A673 (cell line): Measurements from ENCODE around the gene DMPK. TPM values are rescaled to one million over a fixed set of nuclear protein-coding genes. Genes with fewer than 3 reads are reported as not detected.

ENCODE experiments used
- BruUV-seq: library from RNA; stranded (reverse); fragments of 400-500 nt; replicated peaks from 2 replicates; lab custom pipeline; 2021; lab: Mats Ljungman, UMichigan
- CTCF ChIA-PET: fragments of 300-600 bp; sonication (Branson Sonifier 250); formaldehyde crosslinking; loops from one replicate; lab custom pipeline; 2022; ENCODE audit warnings: antibody characterized with exemption; lab: Charles Lee
- POLR2A ChIA-PET: fragments of 300-600 bp; sonication (Branson Sonifier 250); formaldehyde crosslinking; loops from one replicate; lab custom pipeline; 2022; ENCODE audit warnings: antibody characterized with exemption; ENCODE audit not compliant: low non-redundant PET; lab: Charles Lee
- DNase-seq: peaks from one replicate; pipeline ENCODE4 v3.0.0-alpha.2; 2015; ENCODE audit warnings: low spot score
- H3K27ac ChIP-seq: fragments of 200-600 bp; sonication (generic); 2 replicates; pipeline ENCODE4 v1.5.1; 2016; ENCODE audit warnings: mixed run types, low read depth, mild to moderate bottlenecking, mixed read lengths, antibody characterized with exemption, low read length; ENCODE audit not compliant: poor library complexity, severe bottlenecking
- H3K27me3 ChIP-seq: fragments of 200-600 bp; sonication (generic); replicated peaks from 2 replicates; pipeline ENCODE4 v1.6.1; 2017; ENCODE audit warnings: mixed run types, low read depth, mild to moderate bottlenecking, mixed read lengths, antibody characterized with exemption, low read length; ENCODE audit not compliant: insufficient read depth, poor library complexity
- H3K36me3 ChIP-seq: fragments of 200-600 bp; sonication (generic); 2 replicates; pipeline ENCODE4 v1.6.1; 2016; ENCODE audit warnings: mixed run types, mild to moderate bottlenecking, mixed read lengths, antibody characterized with exemption, low read length; ENCODE audit not compliant: insufficient read depth, poor library complexity, severe bottlenecking
- H3K4me1 ChIP-seq: fragments of 200-600 bp; sonication (generic); 2 replicates; pipeline ENCODE4 v1.6.1; 2017; ENCODE audit warnings: mixed run types, mild to moderate bottlenecking, mixed read lengths, antibody characterized with exemption, low read length; ENCODE audit not compliant: insufficient read depth, poor library complexity, severe bottlenecking
- H3K4me3 ChIP-seq: fragments of 200-600 bp; sonication (generic); 2 replicates; pipeline ENCODE4 v1.5.1; 2016; ENCODE audit warnings: low read depth, mixed run types, mild to moderate bottlenecking, mixed read lengths, low read length; ENCODE audit not compliant: poor library complexity, severe bottlenecking
- H3K9me3 ChIP-seq: fragments of 200-600 bp; sonication (generic); 2 replicates; pipeline ENCODE4 v1.6.1; 2016; ENCODE audit warnings: mixed run types, low read depth, mild to moderate bottlenecking, mixed read lengths, antibody characterized with exemption, low read length; ENCODE audit not compliant: poor library complexity, severe bottlenecking
- CTCF ChIP-seq: fragments of 300-800, 200-600 bp; sonication (generic); conservative IDR thresholded peaks from 2 replicates; pipeline ENCODE4 v1.5.1; 2017; ENCODE audit warnings: low read depth, mild to moderate bottlenecking, antibody characterized with exemption, low read length, moderate library complexity, mixed read lengths
- EZH2 ChIP-seq: fragments of 200-600 bp; sonication (generic); IDR thresholded peaks from 2 replicates; pipeline ENCODE4 v1.6.1; 2017; ENCODE audit warnings: borderline replicate concordance, low read depth, mild to moderate bottlenecking, mixed read lengths, antibody characterized with exemption, low read length; ENCODE audit not compliant: poor library complexity, severe bottlenecking
- intact Hi-C: fragments of 100-400 bp; cut with micrococcal nuclease; formaldehyde crosslinking; loops from one replicate; pipeline ENCODE4 v1.10.0; 2022; ENCODE audit not compliant: unreplicated experiment
- total RNA-seq: library from RNA; stranded (reverse); gene quantifications from 2 replicates; pipeline ENCODE4 v1.2.3, GENCODE V29; 2021

DMPK gene
- total RNA-seq, 1 experiment from 2014 or later = 82.0 TPM

- ChIA-PET CTCF (no interaction called here), POLR2A (no interaction called here)
- BruUV-seq = no TSS peak
- intact Hi-C loops = no loop called here
- Histone ChIP-seq H3K9me3 (no peaks in the 10 kb centered on the region), H3K27me3 (no peaks in the 10 kb centered on the region), H3K4me3 (no peak overlapping the region), H3K4me1 (no peaks in the 10 kb centered on the region), H3K36me3 (peaks cover 63% of the 10 kb centered on the region), H3K27ac (no peak overlapping the region)
- TF ChIP-seq EZH2 (no peak), CTCF (no peak)
- no peak for DNase-seq
These were observed 42.9 kb upstream of the DMPK start for GRCh38 chr19:45825263-45825605.

- CTCF ChIA-PET = interaction anchor here (1.2 kb wide), 1 partner anchor 11 kb away, joined by 4 read pairs; no protein-coding TSS in a partner anchor
- DNase-seq = no peak
These were observed 42.4 kb upstream of the DMPK start for GRCh38 chr19:45824531-45825262.

GRCh38 chr19:45824041-45824471 is 41.8 kb upstream of the DMPK start:
- CTCF ChIA-PET = interaction anchor here (1.2 kb wide), 1 partner anchor 10 kb away, joined by 4 read pairs; no protein-coding TSS in a partner anchor
- BruUV-seq = no TSS peak
- Histone ChIP-seq H3K36me3 (peaks cover 56% of the 10 kb centered on the region), H3K9me3 (no peaks in the 10 kb centered on the region), H3K27me3 (no peaks in the 10 kb centered on the region), H3K4me1 (no peaks in the 10 kb centered on the region), H3K27ac (no peak overlapping the region), H3K4me3 (no peak overlapping the region)
- POLR2A ChIA-PET = no interaction called here
- no peak for TF ChIP-seq CTCF
- intact Hi-C loops = no loop called here
- DNase-seq = no peak

More at GRCh38 chr19:45824531-45825262, 42.4 kb upstream of the DMPK start:
- no peaks in the 10 kb centered on the region for H3K27me3 ChIP-seq
- no peak overlapping the region for H3K27ac ChIP-seq
- POLR2A ChIA-PET = no interaction called here
- H3K9me3 ChIP-seq = no peaks in the 10 kb centered on the region
- intact Hi-C loops = no loop called here
- H3K4me3 ChIP-seq = no peak overlapping the region
- TF ChIP-seq EZH2 = no peak
- TF ChIP-seq CTCF = no peak
- H3K36me3 ChIP-seq = peaks cover 61% of the 10 kb centered on the region
- no TSS peak for BruUV-seq
- H3K4me1 ChIP-seq = no peaks in the 10 kb centered on the region
